IMR-90 (cell line): Measurements from ENCODE around the gene DNM3. TPM values are rescaled to one million over a fixed set of nuclear protein-coding genes. Genes with fewer than 3 reads are reported as not detected.

Source experiments
- ATAC-seq: fragments of 200-7000 bp; cut with Tn5 transposase; 2 replicates; pipeline ENCODE4 v1.9.1; 2020; ENCODE audit warnings: low read depth, mild to moderate bottlenecking, moderate library complexity
- BruUV-seq: library from RNA; stranded (reverse); fragments of 400-500 nt; replicated peaks from 2 replicates; lab custom pipeline; 2021; lab: Mats Ljungman, UMichigan
- CTCF ChIA-PET: fragments of 300-600 bp; formaldehyde crosslinking; extraction: SDS; loops from one replicate; lab custom pipeline; 2021; ENCODE audit warnings: antibody characterized with exemption; lab: Yijun Ruan, JAX
- POLR2A ChIA-PET: fragments of 300-600 bp; sonication (Branson Sonifier 250); formaldehyde crosslinking; loops from one replicate; lab custom pipeline; 2022; ENCODE audit warnings: antibody characterized with exemption; ENCODE audit not compliant: unreplicated experiment; lab: Charles Lee
- DNase-seq: peaks from one replicate; pipeline ENCODE4 v3.0.0; 2013
- H2AFZ ChIP-seq: replicated peaks from 2 replicates; pipeline ENCODE3; 2013; ENCODE audit warnings: low read length, mild to moderate bottlenecking; ENCODE audit not compliant: poor library complexity
- H2AK5ac ChIP-seq: 2 replicates; pipeline ENCODE4 v1.6.1; 2013; ENCODE audit warnings: low read depth, low read length, inconsistent platforms
- H2AK9ac ChIP-seq: replicated peaks from 2 replicates; pipeline ENCODE3; 2013; ENCODE audit warnings: mild to moderate bottlenecking, low read depth, low read length, moderate library complexity; ENCODE audit not compliant: poor library complexity
- H2BK120ac ChIP-seq: 2 replicates; pipeline ENCODE4 v1.6.1; 2013; ENCODE audit warnings: low read depth, low read length, inconsistent platforms
- H2BK15ac ChIP-seq: 3 replicates; pipeline ENCODE4 v1.6.1; 2013; ENCODE audit warnings: low read depth, low read length, inconsistent platforms
- H2BK20ac ChIP-seq: 2 replicates; pipeline ENCODE4 v1.6.1; 2013; ENCODE audit warnings: low read depth, mild to moderate bottlenecking, inconsistent platforms, low read length, moderate library complexity
- H2BK5ac ChIP-seq: 2 replicates; pipeline ENCODE4 v1.6.1; 2013; ENCODE audit warnings: mild to moderate bottlenecking, low read depth, low read length, inconsistent platforms; ENCODE audit not compliant: poor library complexity, severe bottlenecking
- H3K14ac ChIP-seq: replicated peaks from 2 replicates; pipeline ENCODE4 v1.6.1; 2013; ENCODE audit warnings: low read depth, low read length, inconsistent platforms
- H3K18ac ChIP-seq: 2 replicates; pipeline ENCODE4 v1.6.1; 2013; ENCODE audit warnings: low read depth, low read length, control low read depth
- H3K23ac ChIP-seq: 2 replicates; pipeline ENCODE4 v1.6.1; 2013; ENCODE audit warnings: low read depth, low read length, inconsistent platforms
- H3K27ac ChIP-seq: 2 replicates; pipeline ENCODE4 v1.5.1; 2013; ENCODE audit warnings: mild to moderate bottlenecking, control low read depth, low read length; ENCODE audit not compliant: insufficient read depth
- H3K27me3 ChIP-seq: 2 replicates; pipeline ENCODE4 v1.6.1; 2013; ENCODE audit warnings: low read length; ENCODE audit not compliant: control insufficient read depth, insufficient read depth
- H3K36me3 ChIP-seq: 2 replicates; pipeline ENCODE4 v1.6.1; 2013; ENCODE audit warnings: low read length, mixed read lengths; ENCODE audit not compliant: control insufficient read depth, insufficient read depth
- H3K4ac ChIP-seq: 2 replicates; pipeline ENCODE4 v1.6.1; 2013; ENCODE audit warnings: low read depth, low read length, inconsistent platforms
- H3K4me1 ChIP-seq: 2 replicates; pipeline ENCODE4 v1.6.1; 2013; ENCODE audit warnings: low read length, mixed read lengths; ENCODE audit not compliant: control insufficient read depth, insufficient read depth
- H3K4me2 ChIP-seq: 2 replicates; pipeline ENCODE4 v1.6.1; 2013; ENCODE audit warnings: low read depth, mild to moderate bottlenecking, control low read depth, low read length, moderate library complexity
- H3K4me3 ChIP-seq: 2 replicates; pipeline ENCODE4 v1.5.1; 2013; ENCODE audit warnings: low read depth, mild to moderate bottlenecking, control low read depth, low read length, moderate library complexity; ENCODE audit not compliant: insufficient read depth
- H3K56ac ChIP-seq: 2 replicates; pipeline ENCODE4 v1.6.1; 2013; ENCODE audit warnings: low read length, inconsistent platforms; ENCODE audit not compliant: insufficient read depth; ENCODE audit errors: extremely low read depth
- H3K79me1 ChIP-seq, 2 experiments: 2 replicates each; pipeline ENCODE4 v1.6.1; 2013; ENCODE audit warnings: low read length in 2 of 2, inconsistent platforms in 1 of 2, low read depth in 1 of 2
- H3K9ac ChIP-seq: 2 replicates; pipeline ENCODE4 v1.6.1; 2013; ENCODE audit warnings: low read depth, low read length, control low read depth
- H3K9me1 ChIP-seq: 2 replicates; pipeline ENCODE4 v1.6.1; 2013; ENCODE audit warnings: low read length, inconsistent platforms; ENCODE audit not compliant: insufficient read depth
- H3K9me3 ChIP-seq: 2 replicates; pipeline ENCODE4 v1.6.1; 2013; ENCODE audit warnings: low read length; ENCODE audit not compliant: control insufficient read depth, insufficient read depth
- H4K20me1 ChIP-seq: 2 replicates; pipeline ENCODE4 v1.6.1; 2013; ENCODE audit warnings: low read length, inconsistent platforms; ENCODE audit not compliant: insufficient read depth
- H4K5ac ChIP-seq: 2 replicates; pipeline ENCODE4 v1.6.1; 2013; ENCODE audit warnings: mild to moderate bottlenecking, low read depth, low read length, control low read depth
- H4K8ac ChIP-seq, 2 experiments: 2 replicates each; pipeline ENCODE4 v1.6.1; 2013; ENCODE audit warnings: low read depth in 2 of 2, low read length in 2 of 2, control low read depth in 1 of 2, inconsistent platforms in 1 of 2
- H4K91ac ChIP-seq: 2 replicates; pipeline ENCODE4 v1.6.1; 2013; ENCODE audit warnings: low read depth, low read length, inconsistent platforms; ENCODE audit not compliant: insufficient read depth
- MAZ ChIP-seq: IDR thresholded peaks from 2 replicates; pipeline ENCODE4 v1.6.1; 2012; ENCODE audit warnings: low read depth, mild to moderate bottlenecking, low read length, improper control_type of control experiment, moderate library complexity, borderline replicate concordance
- POLR2A ChIP-seq: IDR thresholded peaks from 2 replicates; pipeline ENCODE4 v1.6.1; 2012; ENCODE audit warnings: mild to moderate bottlenecking, low read depth, low read length
- WGBS, 2 experiments: methylation state at CpG; one replicate each; pipeline versions ENCODE4 v1.1.5 to v1.1.7; 2013; ENCODE audit warnings: missing lambda C conversion rate in 2 of 2; ENCODE audit not compliant: insufficient read length in 1 of 2; ENCODE audit errors: extremely low coverage in 2 of 2; 5-methylcytosine and 5-hydroxymethylcytosine counted together
- dilution Hi-C: fragments of 300-500 bp; cut with HindIII; formaldehyde crosslinking; loops from one replicate; pipeline ENCODE4 v1.14.3; 2018; ENCODE audit warnings: low sequenced_read_pairs; ENCODE audit not compliant: unreplicated experiment
- in situ Hi-C: fragments of 300-500 bp; cut with MboI; formaldehyde crosslinking; loops from 3 replicates; pipeline ENCODE4 v1.14.3; 2019; ENCODE audit warnings: low sequenced_read_pairs, inconsistent platforms, mixed read lengths
- intact Hi-C: fragments of 100-400 bp; cut with micrococcal nuclease; formaldehyde crosslinking; loops from 2 replicates; pipeline ENCODE4 v1.10.0; 2022
- polyA plus RNA-seq, 3 experiments: library from polyadenylated mRNA; depleted of rRNA; stranded (reverse); fragments of >200 nt; gene quantifications; 2 replicates each; pipeline ENCODE4 v1.2.3, GENCODE V29; 2012; ENCODE audit warnings: low replicate concordance in 1 of 3
- total RNA-seq: library from RNA; depleted of rRNA; stranded (reverse); fragments of >200 nt; gene quantifications from 2 replicates; pipeline ENCODE4 v1.2.3, GENCODE V29; 2012

Gene DNM3
- total and polyA plus RNA-seq, 2 of the 4 experiments (the other 2 are of a cell fraction), result 0.36 TPM

DNA sequence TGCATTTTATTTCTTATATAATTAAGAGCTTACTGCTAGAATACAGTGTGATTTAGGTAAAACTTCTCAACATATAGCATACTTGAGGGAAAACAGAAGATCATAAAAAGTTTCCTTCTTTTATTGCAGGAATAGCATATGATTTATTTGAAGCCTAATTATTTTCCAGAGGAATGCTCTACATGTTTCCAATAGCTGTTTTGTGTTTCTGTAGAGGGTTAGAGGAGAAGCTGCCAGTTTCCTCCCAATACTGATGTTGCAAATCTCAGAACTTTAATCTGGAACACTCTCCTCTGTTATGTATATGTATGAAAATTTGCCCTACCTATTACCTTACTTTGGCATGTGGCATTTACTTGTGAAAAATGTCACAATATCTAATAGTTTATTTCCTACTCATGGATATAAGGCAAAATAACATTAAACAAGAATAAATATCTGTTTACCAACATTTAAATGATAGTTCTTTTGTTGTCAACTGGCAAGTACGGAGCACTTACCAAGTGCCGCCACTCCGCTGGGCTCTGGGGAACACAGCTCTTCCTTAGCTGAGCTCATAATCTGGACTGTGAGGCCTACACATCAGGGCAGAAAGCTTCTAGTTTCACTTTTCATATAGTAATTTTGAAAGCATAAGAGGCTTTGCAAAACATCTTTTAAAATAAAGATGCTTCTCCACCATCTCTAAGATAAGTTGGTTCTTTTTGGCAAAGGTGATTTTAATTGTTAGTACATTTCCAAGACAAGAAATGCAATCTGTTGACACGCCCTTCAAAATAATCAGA lies 339.4 kb downstream of the DNM3 start:
- Histone ChIP-seq H2AK9ac (no peak overlapping the region), H4K20me1 (no peaks in the 10 kb centered on the region), H3K4me2 (peak overlapping the region; percentile 97), H2AFZ (no peak overlapping the region), H3K27me3 (no peaks in the 10 kb centered on the region), H3K9me1 (peaks cover 2% of the 10 kb centered on the region; the same call in 1 of the 2 replicates), H3K9ac (peak overlapping the region; percentile 73), H3K36me3 (no peaks in the 10 kb centered on the region), H3K27ac (peak overlapping the region; percentile 99), H4K91ac (peak overlapping the region; percentile 26; the same call in 1 of the 2 replicates), H3K4me3 (peak overlapping the region; percentile 52; the same call in 1 of the 2 replicates), H2AK5ac (no peak overlapping the region), H3K56ac (peak overlapping the region; percentile 73), H3K4me1 (peaks cover 12% of the 10 kb centered on the region), H3K23ac (peak overlapping the region; percentile 70; the same call in 1 of the 2 replicates), H2BK15ac (peak overlapping the region; percentile 55; the same call in 2 of the 3 replicates), H3K79me1 (no peaks in the 10 kb centered on the region), H3K18ac (peak overlapping the region; percentile 78), H4K8ac (peak overlapping the region; percentile 73 to 79), H2BK120ac (peak overlapping the region; percentile 66), H3K9me3 (no peaks in the 10 kb centered on the region), H2BK5ac (peak overlapping the region; percentile 95), H3K4ac (peak overlapping the region; percentile 68), H3K14ac (peak overlapping the region; percentile 65), H4K5ac (peak overlapping the region; percentile 40), H2BK20ac (peak overlapping the region; percentile 28; the same call in 1 of the 2 replicates)
- TF ChIP-seq MAZ, result no peak
- TF ChIP-seq POLR2A, result no peak
- ATAC-seq (peak; percentile 67), DNase-seq (peak; percentile 70)
- WGBS, 2 experiments, result no CpG with 5 or more reads among the region's 4 CpGs
- dilution Hi-C loops (no loop called here), in situ Hi-C loops (no loop called here), intact Hi-C loops (loop anchor here (1.0 kb wide), 1 partner anchor 36 kb away; no protein-coding TSS in a partner anchor)
- ChIA-PET CTCF (interaction anchor here (0.6 to 1.0 kb wide), 5 partner anchors 17 to 863 kb away, joined by 3 to 5 read pairs (median 3); no protein-coding TSS in a partner anchor), POLR2A (interaction anchor here (1.1 kb wide), 1 partner anchor 38 kb away, joined by 4 read pairs; no protein-coding TSS in a partner anchor)
- BruUV-seq, result no TSS peak
